Epithelial cell of esophagus (primary cell): ENCODE results near the gene SYNE1.
"Not testable (repeated sequence)": the region's sequence is repeated elsewhere in the genome, so short reads cannot be mapped to it uniquely, and the experiment has no call there.

ENCODE experiments used
- DNase-seq: peaks from one replicate; pipeline ENCODE4 v3.0.0; 2010; ENCODE audit warnings: low read depth
- H3K4me3 ChIP-seq: 2 replicates; pipeline ENCODE4 v1.5.1; 2011; ENCODE audit warnings: mild to moderate bottlenecking, low read length, control low read depth
- CTCF ChIP-seq: IDR thresholded peaks from 2 replicates; pipeline ENCODE4 v1.5.1; 2011; ENCODE audit warnings: low read depth, mild to moderate bottlenecking, low read length, control low read depth, inconsistent platforms; ENCODE audit not compliant: insufficient read depth; ENCODE audit errors: missing control alignments

SYNE1 gene

GRCh38 chr6:152630832-152631231 is 6.3 kb downstream of the SYNE1 start:
- no peak for DNase-seq
- no peak overlapping the region for H3K4me3 ChIP-seq
- TF ChIP-seq CTCF, result no peak

DNA sequence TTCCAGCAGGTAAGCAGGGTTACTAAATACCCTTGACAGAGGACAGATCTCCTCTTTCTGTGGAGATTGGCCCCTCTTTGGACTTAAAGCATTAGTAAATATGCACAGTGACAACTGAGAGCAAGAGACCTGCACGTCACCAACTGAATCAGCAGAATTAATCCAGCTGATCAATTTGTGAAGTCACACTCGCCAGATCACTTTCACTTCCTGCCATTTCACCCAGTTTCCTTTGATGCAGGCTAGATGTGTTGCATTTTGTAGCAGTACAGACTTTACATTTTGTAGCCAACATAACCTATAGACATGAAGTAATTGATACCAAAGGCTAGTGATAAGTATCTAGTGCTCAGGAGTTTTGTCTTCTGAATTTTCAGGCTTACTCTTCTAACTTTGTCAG is 11.9 kb downstream of the SYNE1 start:
- no peak overlapping the region for H3K4me3 ChIP-seq
- no peak for TF ChIP-seq CTCF
- no peak for DNase-seq

GRCh38 chr6:152614776-152615175 is 22.4 kb downstream of the SYNE1 start:
- not testable (repeated sequence) for H3K4me3 ChIP-seq, DNase-seq

GRCh38 chr6:152609125-152609670 is 28.0 kb downstream of the SYNE1 start:
- no peak for TF ChIP-seq CTCF
- no peak overlapping the region for H3K4me3 ChIP-seq
- no peak for DNase-seq

DNA sequence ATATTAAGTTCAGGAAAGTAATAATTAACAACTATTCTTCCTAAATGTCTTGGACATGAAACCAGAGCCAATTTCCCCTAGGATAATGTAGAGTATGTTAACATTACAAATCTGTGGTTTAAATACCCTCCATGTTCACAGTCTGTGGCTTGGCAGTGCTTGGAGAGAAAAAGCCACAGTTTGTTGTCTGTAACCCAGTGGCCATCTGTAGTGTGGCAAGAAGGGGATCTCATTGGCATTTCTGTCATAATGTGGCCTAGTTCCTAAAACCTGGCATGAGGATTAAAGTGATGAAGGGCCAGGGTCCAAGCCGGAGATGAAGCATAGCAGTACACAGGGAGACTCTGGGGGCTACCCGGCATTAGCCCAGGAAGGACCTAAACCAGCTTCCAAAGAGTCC is 31.2 kb downstream of the SYNE1 start:
- TF ChIP-seq CTCF, result no peak
- no peak overlapping the region for H3K4me3 ChIP-seq
- no peak for DNase-seq

DNA sequence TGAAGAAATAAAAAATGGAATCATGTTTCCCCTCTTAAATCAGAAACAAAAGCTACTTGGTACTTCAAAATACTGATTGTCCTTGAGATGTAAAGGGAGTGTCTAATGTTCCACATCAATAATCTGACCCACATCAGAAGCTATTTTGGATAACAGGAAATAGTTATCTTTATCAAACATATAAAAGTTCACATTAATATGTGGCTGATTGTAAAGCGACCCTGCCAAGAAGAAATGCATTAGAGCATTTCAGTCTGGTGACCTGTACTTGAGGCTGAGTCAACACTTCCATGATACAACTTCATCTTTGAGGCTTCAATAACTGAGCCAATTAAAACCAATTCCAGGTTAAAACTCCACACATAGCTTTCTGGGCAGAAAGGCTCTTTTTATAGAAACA is 31.8 kb downstream of the SYNE1 start:
- DNase-seq, result no peak
- H3K4me3 ChIP-seq, result no peak overlapping the region
- no peak for TF ChIP-seq CTCF

GRCh38 chr6:152603911-152604310 is 33.3 kb downstream of the SYNE1 start:
- no peak overlapping the region for H3K4me3 ChIP-seq
- TF ChIP-seq CTCF, result no peak
- no peak for DNase-seq
